DOHH2 (cell line): ENCODE measurements around the gene SLC29A1.
A peak's percentile ranks its signal among the peaks of the same experiment; 100 is the strongest.

ENCODE experiments used
- H3F3A ChIP-seq: fragments of 200-600 bp; sonication (generic), shearing (Covaris generic); 2 replicates; pipeline ENCODE4 v1.6.0; 2016; ENCODE audit warnings: antibody characterized with exemption, mild to moderate bottlenecking; ENCODE audit not compliant: control insufficient read depth, insufficient read depth
- H3K27ac ChIP-seq: fragments of 200-600 bp; sonication (generic); 2 replicates; pipeline ENCODE4 v1.5.1; 2014; ENCODE audit warnings: low read depth, mild to moderate bottlenecking, low read length, moderate library complexity
- H3K27me3 ChIP-seq: fragments of 200-600 bp; sonication (generic); 2 replicates; pipeline ENCODE4 v1.6.1; 2014; ENCODE audit warnings: mild to moderate bottlenecking, low read length, mixed read lengths; ENCODE audit not compliant: control insufficient read depth
- H3K36me3 ChIP-seq: fragments of 200-600 bp; sonication (generic); 2 replicates; pipeline ENCODE4 v1.6.1; 2014; ENCODE audit warnings: mild to moderate bottlenecking, low read length, moderate library complexity, mixed read lengths; ENCODE audit not compliant: control insufficient read depth
- H3K4me1 ChIP-seq: fragments of 200-600 bp; sonication (generic); 2 replicates; pipeline ENCODE4 v1.6.1; 2014; ENCODE audit warnings: mild to moderate bottlenecking, low read length, mixed read lengths; ENCODE audit not compliant: control insufficient read depth
- H3K4me2 ChIP-seq: fragments of 200-600 bp; sonication (generic); 2 replicates; pipeline ENCODE4 v1.6.0; 2014; ENCODE audit warnings: mild to moderate bottlenecking, low read length, moderate library complexity
- H3K4me3 ChIP-seq: fragments of 200-600 bp; sonication (generic); 2 replicates; pipeline ENCODE4 v1.5.1; 2014; ENCODE audit warnings: mild to moderate bottlenecking, low read length, mixed read lengths
- H3K79me2 ChIP-seq: fragments of 200-600 bp; sonication (generic); 2 replicates; pipeline ENCODE4 v1.6.1; 2014; ENCODE audit warnings: mild to moderate bottlenecking, low read length, mixed read lengths; ENCODE audit not compliant: control insufficient read depth
- H3K9me2 ChIP-seq: fragments of 200-600 bp; sonication (generic); replicated peaks from 2 replicates; pipeline ENCODE4 v1.6.1; 2014; ENCODE audit warnings: mild to moderate bottlenecking, low read length, mixed read lengths; ENCODE audit not compliant: control insufficient read depth
- H3K9me3 ChIP-seq: fragments of 200-600 bp; sonication (generic); 2 replicates; pipeline ENCODE4 v1.6.1; 2014; ENCODE audit warnings: antibody characterized with exemption, low read length, mixed read lengths; ENCODE audit not compliant: control insufficient read depth, insufficient read depth
- H4K20me1 ChIP-seq: fragments of 200-600 bp; sonication (generic); 2 replicates; pipeline ENCODE4 v1.6.0; 2014; ENCODE audit warnings: low read depth, mild to moderate bottlenecking, antibody characterized with exemption, low read length, moderate library complexity; ENCODE audit not compliant: control insufficient read depth, insufficient read depth
- EZH2phosphoT487 ChIP-seq: fragments of 200-600 bp; sonication (generic); IDR thresholded peaks from 2 replicates; pipeline ENCODE4 v1.6.1; 2017; ENCODE audit warnings: borderline replicate concordance, mild to moderate bottlenecking, antibody characterized with exemption, low read length, moderate library complexity, mixed read lengths
- TF ChIP-seq, protein P1 (sequence below): fragments of 200-600 bp; sonication (generic); IDR thresholded peaks from one replicate; pipeline ENCODE4 v1.5.1; 2014; ENCODE audit warnings: antibody characterized with exemption, mild to moderate bottlenecking, low read depth, low read length; ENCODE audit not compliant: poor library complexity, severe bottlenecking

The SLC29A1 gene

DNA sequence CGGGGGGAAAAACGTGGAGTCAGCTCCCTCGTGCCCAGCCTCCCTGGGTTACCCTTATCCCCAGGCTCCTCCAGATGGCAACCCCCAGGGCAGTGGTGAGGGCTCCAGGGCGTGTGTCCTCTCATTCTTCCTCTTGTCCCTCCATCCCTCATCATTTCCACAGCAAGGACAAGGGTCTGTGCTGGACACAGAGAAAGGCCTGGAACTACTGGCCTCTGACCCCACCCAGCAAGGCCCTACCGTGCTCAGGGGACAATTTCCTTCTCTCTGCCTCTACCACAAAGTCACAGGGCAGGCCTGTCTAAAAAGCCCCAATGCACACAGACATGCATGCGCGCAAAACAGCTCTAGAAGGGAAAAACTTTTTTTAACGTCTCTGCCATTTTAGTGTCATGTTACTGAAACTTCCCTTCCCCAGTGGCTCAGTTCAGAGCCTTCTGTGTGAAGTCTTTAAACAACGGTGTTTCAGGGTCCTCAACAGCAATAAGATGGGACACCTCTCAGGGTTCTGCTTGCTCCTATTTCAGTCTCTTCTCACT is 35.0 kb downstream of the SLC29A1 start:
- Histone ChIP-seq H3K79me2 (peaks cover 37% of the 10 kb centered on the region), H3K4me1 (peaks cover 72% of the 10 kb centered on the region), H3K4me3 (peak overlapping the region; percentile 87; the same call in 1 of the 2 replicates), H3K9me3 (no peaks in the 10 kb centered on the region), H3K9me2 (no peaks in the 10 kb centered on the region), H3K4me2 (peak overlapping the region; percentile 94), H3K27me3 (no peaks in the 10 kb centered on the region), H3F3A (peaks cover 44% of the 10 kb centered on the region), H3K27ac (peak overlapping the region; percentile 55), H3K36me3 (peaks cover 79% of the 10 kb centered on the region), H4K20me1 (no peaks in the 10 kb centered on the region; the same call in 1 of the 2 replicates)
- TF ChIP-seq, protein P1, sequence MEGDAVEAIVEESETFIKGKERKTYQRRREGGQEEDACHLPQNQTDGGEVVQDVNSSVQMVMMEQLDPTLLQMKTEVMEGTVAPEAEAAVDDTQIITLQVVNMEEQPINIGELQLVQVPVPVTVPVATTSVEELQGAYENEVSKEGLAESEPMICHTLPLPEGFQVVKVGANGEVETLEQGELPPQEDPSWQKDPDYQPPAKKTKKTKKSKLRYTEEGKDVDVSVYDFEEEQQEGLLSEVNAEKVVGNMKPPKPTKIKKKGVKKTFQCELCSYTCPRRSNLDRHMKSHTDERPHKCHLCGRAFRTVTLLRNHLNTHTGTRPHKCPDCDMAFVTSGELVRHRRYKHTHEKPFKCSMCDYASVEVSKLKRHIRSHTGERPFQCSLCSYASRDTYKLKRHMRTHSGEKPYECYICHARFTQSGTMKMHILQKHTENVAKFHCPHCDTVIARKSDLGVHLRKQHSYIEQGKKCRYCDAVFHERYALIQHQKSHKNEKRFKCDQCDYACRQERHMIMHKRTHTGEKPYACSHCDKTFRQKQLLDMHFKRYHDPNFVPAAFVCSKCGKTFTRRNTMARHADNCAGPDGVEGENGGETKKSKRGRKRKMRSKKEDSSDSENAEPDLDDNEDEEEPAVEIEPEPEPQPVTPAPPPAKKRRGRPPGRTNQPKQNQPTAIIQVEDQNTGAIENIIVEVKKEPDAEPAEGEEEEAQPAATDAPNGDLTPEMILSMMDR = no peak
- TF ChIP-seq EZH2phosphoT487 = no peak

DNA sequence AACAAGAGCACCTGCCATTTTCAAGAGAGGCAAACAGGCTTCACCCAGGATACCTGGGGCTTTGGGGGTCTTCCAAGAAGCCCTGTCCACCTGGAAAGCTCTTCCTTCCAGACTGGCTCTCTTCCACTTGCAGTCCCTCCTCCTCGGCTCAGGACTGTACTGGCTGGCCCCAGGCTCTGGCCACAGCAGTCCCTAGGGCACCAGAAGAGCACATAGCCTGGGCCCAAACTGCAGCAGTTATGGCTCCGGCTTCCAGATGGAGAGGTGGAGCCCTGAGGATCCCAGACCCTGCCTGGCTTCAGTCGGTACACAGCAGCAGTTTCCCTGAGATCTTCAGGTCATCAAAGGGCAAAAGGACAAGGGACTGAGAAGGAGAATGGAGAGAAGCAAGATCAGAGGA is 35.5 kb downstream of the SLC29A1 start:
- H3K4me1 ChIP-seq = peaks cover 77% of the 10 kb centered on the region
- H3K9me3 ChIP-seq = no peaks in the 10 kb centered on the region
- peak overlapping the region; percentile 55; the same call in 1 of the 2 replicates for H3K27ac ChIP-seq
- no peaks in the 10 kb centered on the region for H3K27me3 ChIP-seq
- H3K36me3 ChIP-seq = peaks cover 79% of the 10 kb centered on the region
- peaks cover 42% of the 10 kb centered on the region for H3K79me2 ChIP-seq
- no peak for TF ChIP-seq EZH2phosphoT487
- TF ChIP-seq, protein P1 = no peak
- no peak overlapping the region for H3K4me2 ChIP-seq
- H3K4me3 ChIP-seq = no peak overlapping the region
- H3F3A ChIP-seq = peaks cover 42% of the 10 kb centered on the region
- no peaks in the 10 kb centered on the region; the same call in 1 of the 2 replicates for H4K20me1 ChIP-seq
- H3K9me2 ChIP-seq = no peaks in the 10 kb centered on the region

DNA sequence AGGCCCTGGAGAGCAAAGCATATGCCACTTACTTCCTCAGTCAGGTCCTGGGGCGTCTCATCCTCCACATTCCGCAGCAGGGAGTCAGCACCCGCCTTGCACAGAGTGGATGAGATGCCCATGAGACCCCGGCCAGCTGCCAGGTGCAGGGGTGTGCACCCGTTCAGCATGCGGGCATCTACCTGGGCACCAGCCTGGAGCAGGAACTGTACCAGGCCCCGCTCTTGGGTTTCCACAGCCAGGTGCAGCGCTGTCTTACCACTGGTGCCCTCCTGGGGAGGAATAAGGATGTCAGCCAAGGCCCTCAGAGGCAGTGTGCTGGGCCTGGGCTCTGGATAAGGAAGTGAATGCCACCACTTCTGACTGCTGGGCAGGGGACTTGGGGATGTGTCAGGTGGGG is 36.6 kb downstream of the SLC29A1 start:
- Histone ChIP-seq H3K4me2 (no peak overlapping the region), H4K20me1 (no peaks in the 10 kb centered on the region), H3K9me3 (no peaks in the 10 kb centered on the region), H3K9me2 (no peaks in the 10 kb centered on the region), H3K4me1 (peaks cover 69% of the 10 kb centered on the region), H3K36me3 (peaks cover 74% of the 10 kb centered on the region), H3K79me2 (peaks cover 52% of the 10 kb centered on the region), H3K27ac (no peak overlapping the region), H3K4me3 (no peak overlapping the region), H3F3A (peaks cover 38% of the 10 kb centered on the region), H3K27me3 (no peaks in the 10 kb centered on the region)
- TF ChIP-seq, protein P1 = no peak
- TF ChIP-seq EZH2phosphoT487 = no peak
